ENCODE results near the gene CDK4.

DNA sequence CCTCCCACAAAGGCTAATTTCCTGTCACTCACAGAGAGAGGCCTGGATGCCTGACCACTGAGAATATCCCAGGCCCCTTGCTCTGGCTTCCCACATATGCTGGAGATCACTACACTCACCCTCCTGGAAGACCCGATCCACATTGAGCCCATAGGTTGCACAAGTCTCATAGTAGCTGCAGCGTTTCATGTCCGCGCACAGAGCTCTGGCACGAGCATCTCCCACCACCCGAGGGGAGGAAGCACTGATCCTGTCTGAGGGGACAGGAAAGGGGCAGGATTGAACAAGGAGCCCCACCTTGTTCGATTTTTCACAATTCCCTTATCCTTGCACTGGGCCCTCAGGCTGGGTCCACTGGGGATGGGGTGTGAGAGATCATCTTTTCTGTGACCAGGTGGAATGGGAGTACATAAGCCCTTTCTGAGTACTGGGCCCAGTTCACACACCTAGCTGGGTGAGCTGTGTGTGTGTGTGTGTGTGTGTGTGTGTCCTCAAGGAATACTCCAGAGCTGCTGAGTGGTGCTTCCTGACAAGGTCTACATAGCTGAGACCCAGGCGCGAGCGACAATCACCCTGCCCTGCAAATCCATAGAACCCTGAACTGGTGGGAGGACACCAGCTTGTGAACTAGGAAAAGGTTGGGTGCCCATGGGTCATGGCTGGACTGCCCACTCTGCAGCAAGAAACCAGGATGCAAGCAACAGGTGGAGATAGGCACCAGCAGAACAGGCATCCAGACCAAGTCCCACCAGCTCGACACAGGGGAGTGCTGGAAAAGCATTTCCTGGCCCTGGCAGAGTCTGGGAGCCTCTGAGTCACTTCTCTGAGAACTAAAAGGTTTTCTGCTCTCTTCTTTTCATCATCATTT is 19.1 kb downstream of the CDK4 start:
- TF ChIP-seq POLR2A (IDR thresholded peaks at IDR 0.05), result no peak
- no peak for TF ChIP-seq CTCF (IDR thresholded peaks at IDR 0.05)

All from lower leg skin (tissue), 3 donors.